Smooth muscle cell (in vitro differentiated cells): ENCODE results near the gene CABLES1. TPM values are rescaled to one million over a fixed set of nuclear protein-coding genes. Genes with fewer than 3 reads are reported as not detected.
A peak's percentile ranks its signal among the peaks of the same experiment; 100 is the strongest.

Experiments
- DNase-seq: peaks from one replicate; lab custom pipeline; 2025; ENCODE audit not compliant: unreplicated experiment; lab: John Stamatoyannopoulos, UW
- H2AFZ ChIP-seq: fragments of 200-600 bp; sonication (generic); 2 replicates; pipeline ENCODE4 v1.6.0; 2016; ENCODE audit warnings: antibody characterized with exemption, low read depth, mild to moderate bottlenecking
- H3F3A ChIP-seq: fragments of 200-600 bp; sonication (generic); 2 replicates; pipeline ENCODE4 v1.6.0; 2017; ENCODE audit warnings: antibody characterized with exemption, low read depth
- H3K27ac ChIP-seq: fragments of 200-600 bp; sonication (generic); 2 replicates; pipeline ENCODE4 v1.5.1; 2016; ENCODE audit warnings: low read depth, mild to moderate bottlenecking
- H3K27me3 ChIP-seq: fragments of 200-600 bp; sonication (generic); 2 replicates; pipeline ENCODE4 v1.6.1; 2016; ENCODE audit warnings: low read depth, mild to moderate bottlenecking
- H3K36me3 ChIP-seq: fragments of 200-600 bp; sonication (generic); 2 replicates; pipeline ENCODE4 v1.5.1; 2016; ENCODE audit warnings: low read depth
- H3K4me1 ChIP-seq: fragments of 200-600 bp; sonication (generic); 2 replicates; pipeline ENCODE4 v1.5.1; 2016; ENCODE audit warnings: low read depth
- H3K4me2 ChIP-seq: fragments of 200-600 bp; sonication (generic); 2 replicates; pipeline ENCODE4 v1.6.0; 2016; ENCODE audit warnings: mild to moderate bottlenecking
- H3K4me3 ChIP-seq: fragments of 200-600 bp; sonication (generic); 2 replicates; pipeline ENCODE4 v1.5.1; 2016; ENCODE audit warnings: mild to moderate bottlenecking
- H3K79me2 ChIP-seq: fragments of 200-600 bp; sonication (generic); 2 replicates; pipeline ENCODE4 v1.6.0; 2016; ENCODE audit warnings: low read depth, mild to moderate bottlenecking
- H3K9ac ChIP-seq: fragments of 200-600 bp; sonication (generic); 2 replicates; pipeline ENCODE4 v1.6.0; 2016; ENCODE audit warnings: low read depth
- H3K9me3 ChIP-seq: fragments of 200-600 bp; sonication (generic); replicated peaks from 2 replicates; pipeline ENCODE4 v1.5.1; 2016; ENCODE audit warnings: low read depth
- H4K20me1 ChIP-seq: fragments of 200-600 bp; sonication (generic); 2 replicates; pipeline ENCODE4 v1.6.0; 2016; ENCODE audit warnings: low read depth
- WGBS: methylation state at CpG from one replicate; pipeline ENCODE4 v1.1.7; 2016; ENCODE audit warnings: low lambda C conversion rate; 5-methylcytosine and 5-hydroxymethylcytosine counted together
- polyA plus RNA-seq: library from polyadenylated mRNA; unstranded; fragments of >200 nt; fragmentation: Nextera tagmentation; extraction: Ambion mirVana; gene quantifications from 2 replicates; pipeline ENCODE4 v1.2.1, GENCODE V29; 2016
- total RNA-seq: library from RNA; depleted of rRNA; stranded (reverse); fragments of >200 nt; gene quantifications from 2 replicates; pipeline ENCODE4 v1.2.3, GENCODE V29; 2014
- TF ChIP-seq, protein P1 (sequence below): fragments of 200-600 bp; sonication (generic); IDR thresholded peaks from 2 replicates; pipeline ENCODE4 v1.5.1; 2017; ENCODE audit warnings: borderline replicate concordance, mild to moderate bottlenecking, antibody characterized with exemption; ENCODE audit not compliant: insufficient read depth, poor library complexity, severe bottlenecking

The CABLES1 gene
- total and polyA plus RNA-seq, 2 experiments from 2014 or later: 1.2 to 2.4 TPM

GRCh38 chr18:23191232-23191631 is 55.9 kb downstream of the CABLES1 start:
- Histone ChIP-seq H3K4me3 (no peak overlapping the region), H3K79me2 (no peaks in the 10 kb centered on the region), H3K9ac (no peak overlapping the region), H3K36me3 (no peaks in the 10 kb centered on the region), H3K9me3 (no peaks in the 10 kb centered on the region), H3K4me1 (peaks cover 30% of the 10 kb centered on the region), H3F3A (peaks cover 6% of the 10 kb centered on the region), H3K27me3 (no peaks in the 10 kb centered on the region), H2AFZ (no peak overlapping the region), H3K27ac (no peak overlapping the region), H4K20me1 (no peaks in the 10 kb centered on the region), H3K4me2 (no peak overlapping the region)
- TF ChIP-seq, protein P1, sequence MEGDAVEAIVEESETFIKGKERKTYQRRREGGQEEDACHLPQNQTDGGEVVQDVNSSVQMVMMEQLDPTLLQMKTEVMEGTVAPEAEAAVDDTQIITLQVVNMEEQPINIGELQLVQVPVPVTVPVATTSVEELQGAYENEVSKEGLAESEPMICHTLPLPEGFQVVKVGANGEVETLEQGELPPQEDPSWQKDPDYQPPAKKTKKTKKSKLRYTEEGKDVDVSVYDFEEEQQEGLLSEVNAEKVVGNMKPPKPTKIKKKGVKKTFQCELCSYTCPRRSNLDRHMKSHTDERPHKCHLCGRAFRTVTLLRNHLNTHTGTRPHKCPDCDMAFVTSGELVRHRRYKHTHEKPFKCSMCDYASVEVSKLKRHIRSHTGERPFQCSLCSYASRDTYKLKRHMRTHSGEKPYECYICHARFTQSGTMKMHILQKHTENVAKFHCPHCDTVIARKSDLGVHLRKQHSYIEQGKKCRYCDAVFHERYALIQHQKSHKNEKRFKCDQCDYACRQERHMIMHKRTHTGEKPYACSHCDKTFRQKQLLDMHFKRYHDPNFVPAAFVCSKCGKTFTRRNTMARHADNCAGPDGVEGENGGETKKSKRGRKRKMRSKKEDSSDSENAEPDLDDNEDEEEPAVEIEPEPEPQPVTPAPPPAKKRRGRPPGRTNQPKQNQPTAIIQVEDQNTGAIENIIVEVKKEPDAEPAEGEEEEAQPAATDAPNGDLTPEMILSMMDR: no peak
- 91% methylated on average over 1 of the region's 1 CpG for WGBS
- no peak for DNase-seq

GRCh38 chr18:23193742-23194141 is 58.5 kb downstream of the CABLES1 start:
- no peak overlapping the region for H3K4me3 ChIP-seq

DNA sequence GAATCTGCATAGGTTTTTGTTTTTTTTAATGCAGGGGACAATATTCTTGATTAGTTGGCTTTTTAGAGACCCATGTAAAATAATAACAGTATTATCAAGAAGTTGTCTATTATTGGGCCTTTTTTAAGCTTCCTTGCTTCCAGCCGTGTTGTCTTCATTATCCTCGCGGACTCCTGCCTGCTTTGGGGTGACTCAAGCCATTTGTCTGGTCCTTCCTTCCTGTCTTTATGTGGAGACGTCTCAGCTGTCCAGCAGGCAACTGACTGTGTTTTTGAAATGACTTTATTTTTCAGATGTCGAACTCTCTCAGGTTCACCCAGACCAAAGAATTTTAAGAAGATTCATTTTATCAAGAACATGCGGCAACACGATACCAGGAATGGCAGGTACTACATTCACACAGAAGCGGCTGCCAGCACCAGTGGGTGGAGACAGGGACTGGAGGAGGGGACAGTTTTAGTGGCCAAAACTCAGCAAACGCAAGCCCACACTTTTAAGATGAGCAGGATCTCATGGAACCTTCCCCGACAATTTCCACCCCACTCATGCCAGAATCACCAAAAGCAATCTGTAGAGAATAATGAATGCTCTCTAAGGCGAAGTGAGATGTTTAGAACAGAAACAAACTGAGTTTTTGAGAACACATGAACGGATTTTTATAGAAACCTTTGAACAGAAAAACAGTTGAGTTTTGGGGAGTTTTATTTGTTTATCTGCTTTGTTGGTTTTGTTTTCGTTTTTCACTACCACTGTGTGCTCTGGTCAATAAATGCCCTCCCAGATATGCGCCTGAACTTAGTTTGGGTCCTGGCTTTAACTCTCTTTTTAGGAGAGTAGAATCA is 59.1 kb downstream of the CABLES1 start:
- no peaks in the 10 kb centered on the region for H3K79me2 ChIP-seq
- TF ChIP-seq, protein P1: no peak
- H3K4me2 ChIP-seq: peak overlapping the region; percentile 76
- no peak overlapping the region for H3K4me3 ChIP-seq
- no peaks in the 10 kb centered on the region for H3K36me3 ChIP-seq
- no peaks in the 10 kb centered on the region for H3K27me3 ChIP-seq
- peaks cover 6% of the 10 kb centered on the region for H3F3A ChIP-seq
- H4K20me1 ChIP-seq: no peaks in the 10 kb centered on the region
- peaks cover 25% of the 10 kb centered on the region for H3K4me1 ChIP-seq
- H3K9me3 ChIP-seq: no peaks in the 10 kb centered on the region
- H3K27ac ChIP-seq: peak overlapping the region; percentile 70
- no peak for DNase-seq
- H3K9ac ChIP-seq: peak overlapping the region; percentile 37
- H2AFZ ChIP-seq: peak overlapping the region; percentile 52
- WGBS: 47% methylated on average over 14 of the region's 14 CpGs

More at GRCh38 chr18:23193742-23194141, 58.5 kb downstream of the CABLES1 start:
- Histone ChIP-seq H3K79me2 (no peaks in the 10 kb centered on the region), H3F3A (peaks cover 6% of the 10 kb centered on the region), H3K4me2 (peak overlapping the region; percentile 76), H3K27ac (peak overlapping the region; percentile 70), H2AFZ (peak overlapping the region; percentile 52), H4K20me1 (no peaks in the 10 kb centered on the region), H3K27me3 (no peaks in the 10 kb centered on the region), H3K9ac (peak overlapping the region; percentile 37), H3K36me3 (no peaks in the 10 kb centered on the region), H3K4me1 (peaks cover 25% of the 10 kb centered on the region), H3K9me3 (no peaks in the 10 kb centered on the region)
- WGBS: 93% methylated on average over 2 of the region's 2 CpGs
- DNase-seq: no peak
- TF ChIP-seq, protein P1: no peak
